Stimulated activated CD4-positive, alpha-beta T cell treated with anti-CD3 and anti-CD28 coated beads, Interleukin-4, amount 100 ng/mL, for 48 hours (primary cell): ENCODE data around the gene ESYT3.
"Not testable (repeated sequence)": the region's sequence is repeated elsewhere in the genome, so short reads cannot be mapped to it uniquely, and the experiment has no call there.

ENCODE experiments used
- DNase-seq, 2 donors: peaks; one replicate each; pipeline ENCODE4 v3.0.0-alpha.2; 2020; ENCODE audit warnings: low read depth in 2 of 2

The ESYT3 gene

DNA sequence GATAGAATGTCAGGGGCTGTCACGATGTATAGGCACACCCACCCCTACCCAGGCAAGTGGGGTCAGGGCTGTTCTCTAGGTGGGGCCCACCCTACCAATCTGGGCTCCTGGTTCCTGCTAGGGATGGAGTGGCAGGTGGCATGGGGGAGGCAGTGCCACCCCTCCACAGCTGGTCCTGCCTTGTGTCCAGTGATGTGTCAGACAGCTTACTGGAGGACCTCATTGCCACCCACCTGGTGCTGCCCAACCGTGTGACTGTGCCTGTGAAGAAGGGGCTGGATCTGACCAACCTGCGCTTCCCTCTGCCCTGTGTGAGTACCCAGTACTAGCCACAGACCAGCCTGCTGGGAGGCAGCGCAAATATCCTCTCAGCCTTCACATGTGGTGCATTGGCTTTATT lies 27.5 kb downstream of the ESYT3 start:
- DNase-seq = no peak

DNA sequence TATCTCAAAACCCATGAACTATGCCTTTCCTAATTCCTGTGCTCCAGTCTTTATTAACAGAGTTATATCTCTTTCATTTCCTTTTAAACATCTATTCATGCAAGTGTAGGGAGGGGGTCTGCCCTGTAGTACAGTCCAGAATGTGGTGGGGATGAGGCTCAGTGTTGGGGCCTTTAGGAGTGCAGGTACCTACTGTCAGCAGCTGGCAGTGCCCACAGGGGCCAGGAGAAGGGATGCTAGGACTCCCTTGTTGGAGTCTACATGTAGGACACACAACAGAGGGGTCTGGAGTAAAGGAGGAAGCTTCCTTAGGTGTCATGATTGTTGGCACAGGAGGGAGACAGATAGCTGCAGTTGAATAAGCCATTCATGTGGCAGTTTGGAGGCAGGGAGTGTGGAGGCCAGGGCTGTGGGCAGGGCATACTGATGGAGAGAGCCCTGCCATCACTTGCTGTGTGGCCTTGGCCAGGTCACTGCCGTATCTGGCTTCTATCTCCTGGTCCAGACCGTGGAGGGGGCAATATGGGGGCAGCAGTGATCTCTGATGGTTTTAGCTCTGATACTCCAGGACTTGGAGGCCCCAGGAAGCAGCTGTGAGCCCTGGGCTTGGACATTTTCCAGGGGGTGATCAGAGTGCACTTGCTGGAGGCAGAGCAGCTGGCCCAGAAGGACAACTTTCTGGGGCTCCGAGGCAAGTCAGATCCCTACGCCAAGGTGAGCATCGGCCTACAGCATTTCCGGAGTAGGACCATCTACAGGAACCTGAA lies 29.5 kb downstream of the ESYT3 start:
- DNase-seq = no peak

DNA sequence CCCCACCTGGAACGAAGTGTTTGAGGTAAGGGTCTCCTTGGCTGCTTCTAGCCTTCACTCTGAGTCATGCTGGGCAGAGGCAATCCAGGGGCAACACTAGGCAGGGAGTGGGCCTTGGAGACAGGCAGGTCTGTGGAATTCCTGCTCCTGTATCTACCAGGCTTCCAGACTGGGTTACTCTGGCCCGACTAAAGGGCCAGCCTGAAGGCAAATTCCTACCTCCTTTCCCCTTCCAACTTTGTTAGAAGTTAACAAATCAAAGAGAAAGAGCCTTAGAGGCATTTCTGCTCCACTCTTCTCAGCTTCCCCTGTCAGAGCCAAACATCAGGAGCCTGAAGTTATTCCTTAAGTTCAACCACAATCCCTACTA lies 30.1 kb downstream of the ESYT3 start:
- DNase-seq = no peak

DNA sequence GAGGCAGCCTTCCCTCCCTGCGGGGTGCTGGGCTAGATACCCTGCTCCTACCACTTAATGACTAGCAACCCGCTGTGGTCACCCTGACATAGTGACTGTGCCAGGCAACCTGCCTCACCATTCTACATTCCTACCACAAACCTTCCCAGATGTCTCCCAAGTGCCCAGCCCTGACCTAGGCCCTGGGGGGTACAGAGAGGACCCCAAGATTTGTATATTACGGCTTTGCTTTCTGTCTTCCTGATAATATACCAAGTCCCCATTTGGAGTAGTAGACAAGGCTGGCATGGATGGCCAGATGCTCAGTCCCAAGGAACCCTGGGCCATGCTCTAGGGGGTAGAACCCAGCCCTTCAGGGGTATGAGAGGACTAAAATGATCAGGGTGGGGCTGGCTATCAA lies 31.0 kb downstream of the ESYT3 start:
- no peak for DNase-seq

DNA sequence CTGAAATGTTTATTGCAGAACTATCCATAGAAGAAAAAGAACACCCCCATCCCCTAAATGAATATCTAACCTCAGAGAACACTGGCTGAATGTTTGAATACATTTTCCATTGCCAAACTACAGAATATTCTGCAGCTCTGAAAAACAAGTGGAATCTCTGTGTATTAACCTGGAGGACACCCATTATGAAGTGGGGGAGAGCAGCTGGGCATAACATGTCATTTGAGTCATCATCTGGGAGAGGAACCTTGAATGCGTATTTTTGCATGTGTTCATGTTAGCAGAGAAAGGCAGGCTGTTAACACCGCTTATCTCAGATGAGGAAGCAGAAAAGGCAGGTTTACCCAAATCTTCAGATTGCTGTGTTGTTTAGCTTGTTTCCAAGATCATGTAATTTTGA lies 31.5 kb downstream of the ESYT3 start:
- no peak for DNase-seq

DNA sequence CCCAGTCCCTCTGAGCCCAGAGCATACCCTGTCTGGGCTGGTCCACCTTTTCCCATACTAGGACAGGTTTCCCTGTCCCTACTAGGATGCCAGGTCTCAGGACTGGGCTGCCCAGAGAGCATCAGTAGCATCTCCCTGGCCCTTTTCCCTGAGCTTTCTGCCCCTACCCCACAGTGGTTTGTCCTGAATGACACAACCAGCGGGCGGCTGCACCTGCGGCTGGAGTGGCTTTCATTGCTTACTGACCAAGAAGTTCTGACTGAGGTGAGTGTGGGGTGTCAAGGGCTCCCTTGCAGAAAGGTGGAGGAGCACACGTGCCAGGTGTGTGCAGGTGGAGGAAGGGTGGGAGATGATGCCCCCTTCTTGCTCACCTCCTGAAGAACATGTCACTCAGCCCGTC lies 33.5 kb downstream of the ESYT3 start:
- no peak for DNase-seq

DNA sequence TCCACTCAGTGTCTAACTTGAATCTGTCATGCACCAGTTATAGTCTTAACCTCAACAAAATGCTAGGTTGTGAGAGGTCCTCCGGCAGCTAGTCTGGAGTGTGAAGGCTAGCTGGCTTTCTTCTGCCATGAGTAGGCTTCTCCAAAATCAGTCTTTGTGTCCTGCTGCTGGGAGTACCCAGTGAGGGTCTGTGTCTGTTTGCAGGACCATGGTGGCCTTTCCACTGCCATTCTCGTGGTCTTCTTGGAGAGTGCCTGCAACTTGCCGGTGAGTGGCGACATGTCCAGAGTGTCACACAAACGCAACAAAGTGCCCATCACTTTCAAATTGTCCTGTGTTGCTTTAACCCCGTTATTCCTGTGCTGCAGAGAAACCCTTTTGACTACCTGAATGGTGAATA lies 34.0 kb downstream of the ESYT3 start:
- DNase-seq = no peak

DNA sequence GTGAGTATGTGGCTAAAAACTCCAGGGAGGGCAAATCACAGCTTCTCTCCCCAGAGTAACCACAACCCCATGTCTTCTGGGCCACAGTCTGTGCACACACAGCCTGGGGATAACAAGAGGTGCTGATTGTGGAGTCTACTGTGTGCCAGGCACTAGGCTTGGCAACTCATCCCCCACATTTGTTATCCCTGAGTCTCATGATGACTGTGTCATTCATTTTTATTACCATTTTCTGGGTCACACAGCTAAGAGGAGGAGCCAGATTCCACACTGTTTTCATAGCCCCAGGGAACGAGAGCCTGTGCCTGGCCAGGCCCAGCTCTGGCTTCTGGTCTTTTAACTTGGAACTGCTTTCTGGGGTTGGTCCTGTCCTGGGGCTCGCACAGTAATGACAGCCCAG lies 34.5 kb downstream of the ESYT3 start:
- no peak for DNase-seq

DNA sequence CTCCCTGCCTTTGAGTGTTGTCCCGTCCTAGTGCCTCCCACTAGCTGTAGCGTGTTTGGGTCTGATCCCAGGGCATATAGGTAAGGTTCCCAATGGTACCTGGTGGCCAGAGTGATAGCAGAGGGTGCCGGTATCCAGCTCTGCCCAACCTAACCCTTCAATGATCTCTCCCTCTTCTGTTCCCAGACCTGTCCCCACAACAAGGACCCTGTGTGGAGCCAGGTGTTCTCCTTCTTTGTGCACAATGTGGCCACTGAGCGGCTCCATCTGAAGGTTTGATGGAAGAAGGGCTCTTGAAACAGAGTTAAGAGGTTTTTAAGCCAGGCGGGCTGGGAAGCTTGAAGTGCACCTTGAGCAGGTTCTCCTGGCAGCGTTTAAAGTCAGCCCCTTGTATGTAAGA lies 35.5 kb downstream of the ESYT3 start:
- DNase-seq = no peak

DNA sequence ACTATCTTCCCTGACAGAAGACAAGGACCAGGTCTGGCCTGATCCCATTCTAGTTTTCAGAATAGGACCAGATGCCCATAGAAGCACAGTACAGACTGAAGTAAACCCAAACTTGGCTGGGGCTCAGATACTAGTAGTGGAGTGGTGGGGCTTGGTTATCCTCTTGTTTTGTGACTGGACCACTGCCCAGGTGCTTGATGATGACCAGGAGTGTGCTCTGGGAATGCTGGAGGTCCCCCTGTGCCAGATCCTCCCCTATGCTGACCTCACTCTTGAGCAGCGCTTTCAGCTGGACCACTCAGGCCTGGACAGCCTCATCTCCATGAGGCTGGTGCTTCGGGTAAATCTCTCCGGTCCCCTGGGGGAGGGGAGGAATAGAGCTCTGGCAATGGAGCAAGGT lies 36.3 kb downstream of the ESYT3 start:
- DNase-seq = no peak

DNA sequence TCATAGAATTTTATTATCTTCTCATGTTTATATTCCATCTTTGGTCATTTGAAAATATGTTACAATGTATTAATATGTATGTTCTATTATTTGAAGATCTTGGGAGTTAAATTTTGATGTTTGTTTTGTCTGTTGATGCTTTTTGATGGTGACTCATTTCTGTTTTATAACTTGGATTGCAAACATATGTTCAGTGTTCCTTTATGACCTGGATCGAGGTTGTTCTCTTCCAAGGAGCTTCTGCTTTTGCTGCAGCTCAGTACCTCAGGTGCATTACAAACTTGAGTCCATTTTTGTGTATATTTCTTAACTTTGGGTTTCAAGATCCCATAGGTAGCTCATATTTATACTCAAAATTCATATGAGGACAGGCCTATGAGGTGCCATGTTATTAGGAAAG lies 37.1 kb downstream of the ESYT3 start:
- DNase-seq = no peak

DNA sequence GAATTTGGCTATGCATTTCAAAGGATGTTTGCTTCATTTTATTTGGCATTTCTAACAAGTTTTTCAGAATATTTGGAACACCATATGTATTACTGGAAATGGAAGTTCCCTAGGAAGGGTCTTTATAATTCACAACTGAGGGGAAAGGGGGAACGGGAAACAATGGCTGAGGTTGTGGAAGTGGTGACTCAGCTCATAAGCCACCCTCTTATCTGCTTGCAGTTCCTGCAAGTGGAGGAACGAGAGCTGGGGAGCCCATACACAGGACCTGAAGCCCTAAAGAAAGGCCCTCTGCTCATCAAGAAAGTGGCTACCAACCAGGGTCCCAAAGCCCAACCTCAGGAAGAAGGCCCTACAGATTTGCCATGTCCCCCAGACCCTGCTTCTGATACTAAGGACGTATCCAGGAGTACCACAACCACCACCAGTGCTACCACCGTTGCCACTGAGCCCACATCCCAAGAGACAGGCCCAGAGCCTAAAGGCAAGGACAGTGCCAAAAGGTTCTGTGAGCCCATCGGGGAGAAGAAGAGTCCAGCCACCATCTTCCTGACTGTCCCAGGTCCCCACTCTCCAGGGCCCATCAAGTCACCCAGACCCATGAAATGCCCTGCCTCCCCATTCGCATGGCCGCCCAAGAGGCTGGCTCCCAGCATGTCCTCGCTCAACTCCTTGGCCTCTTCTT lies 37.9 kb downstream of the ESYT3 start:
- no peak for DNase-seq

DNA sequence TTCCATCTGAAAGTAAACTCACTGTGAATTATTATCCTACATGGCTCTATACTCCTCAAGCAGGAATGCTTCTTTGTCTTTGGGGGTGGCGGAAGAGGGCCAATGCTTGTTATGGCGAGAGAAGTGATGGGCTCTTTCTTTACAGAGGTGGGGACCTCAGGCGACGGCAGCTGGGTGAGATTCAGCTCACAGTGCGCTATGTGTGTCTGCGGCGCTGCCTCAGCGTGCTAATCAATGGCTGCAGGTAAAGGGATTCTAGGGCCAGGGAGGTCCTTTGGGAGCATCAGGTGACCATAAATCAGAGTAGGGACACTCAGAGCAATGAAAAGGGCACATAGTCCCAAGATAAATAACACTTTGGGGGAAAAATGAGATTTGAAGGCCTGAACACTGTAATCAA lies 39.0 kb downstream of the ESYT3 start:
- DNase-seq = no peak

DNA sequence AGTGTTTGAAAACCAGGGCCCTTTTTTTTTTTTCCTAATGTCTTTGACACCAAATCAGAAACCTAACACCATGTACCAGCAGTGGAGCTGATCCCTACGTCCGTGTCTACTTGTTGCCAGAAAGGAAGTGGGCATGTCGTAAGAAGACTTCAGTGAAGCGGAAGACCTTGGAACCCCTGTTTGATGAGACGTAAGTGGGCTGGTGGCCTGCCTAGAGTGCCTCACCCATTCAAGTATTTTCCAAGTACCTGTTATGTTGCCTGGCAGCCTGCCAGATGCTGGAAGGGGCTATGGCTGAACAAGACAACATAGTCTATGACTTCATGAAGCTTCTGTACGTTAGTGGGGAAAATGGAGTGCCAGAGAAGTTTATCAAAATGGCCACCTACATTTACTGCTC lies 39.7 kb downstream of the ESYT3 start:
- no peak for DNase-seq

DNA sequence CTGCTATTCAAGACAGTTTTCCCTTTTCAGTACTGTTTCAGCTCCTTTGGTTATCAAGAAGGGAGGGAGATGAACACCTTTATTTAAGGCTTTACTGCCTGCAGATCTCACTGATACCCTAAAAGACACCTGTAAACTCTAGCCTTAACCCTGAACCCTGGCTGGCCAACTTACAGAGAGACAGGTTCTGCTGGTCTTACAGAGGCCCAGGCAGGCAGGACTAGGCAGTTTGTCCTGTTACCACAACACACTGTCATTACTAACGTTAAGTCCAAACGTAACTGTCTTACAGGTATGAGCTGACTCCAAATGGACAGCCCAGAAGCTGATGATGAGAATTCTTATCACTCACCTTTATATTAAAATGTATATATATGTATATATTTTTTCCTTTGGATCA lies 42.1 kb downstream of the ESYT3 start:
- DNase-seq = no peak

DNA sequence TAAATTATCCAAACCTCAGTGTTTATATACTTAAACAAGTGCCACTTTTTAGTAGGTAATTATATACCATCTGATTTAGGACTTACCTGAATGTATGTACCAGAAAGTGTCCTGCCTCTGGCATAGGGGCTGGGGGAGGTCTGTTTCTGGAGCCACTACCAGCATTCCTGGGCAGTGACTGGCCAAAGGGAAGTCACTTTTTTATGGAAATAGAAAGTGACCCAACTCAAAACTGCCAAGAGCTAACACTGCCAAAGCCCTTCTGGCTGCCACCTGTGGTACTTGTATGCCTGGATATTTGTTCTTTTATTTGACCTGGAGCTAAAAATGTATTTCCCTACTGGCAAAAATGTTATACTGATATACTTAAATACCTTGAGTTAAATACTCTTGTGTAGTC lies 42.7 kb downstream of the ESYT3 start:
- no peak for DNase-seq

DNA sequence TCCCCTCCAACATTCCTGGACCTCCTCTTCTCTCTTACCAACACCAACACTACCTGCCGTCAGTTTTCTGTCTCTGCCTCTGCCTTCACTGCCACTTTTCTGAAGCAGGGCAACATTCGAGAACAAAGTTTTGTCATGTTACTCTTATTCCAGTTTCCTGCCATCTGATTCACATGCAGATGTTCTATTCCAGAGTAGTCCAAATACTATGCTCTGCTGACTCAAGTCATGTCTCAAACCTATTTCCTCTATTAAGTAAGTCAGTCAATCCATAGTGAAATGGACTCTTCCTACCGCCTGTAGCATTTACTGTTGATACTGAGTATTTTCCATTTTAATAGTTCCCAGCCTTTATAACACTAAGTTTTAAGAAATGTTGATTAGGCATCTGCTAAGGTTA lies 43.4 kb downstream of the ESYT3 start:
- DNase-seq = no peak

DNA sequence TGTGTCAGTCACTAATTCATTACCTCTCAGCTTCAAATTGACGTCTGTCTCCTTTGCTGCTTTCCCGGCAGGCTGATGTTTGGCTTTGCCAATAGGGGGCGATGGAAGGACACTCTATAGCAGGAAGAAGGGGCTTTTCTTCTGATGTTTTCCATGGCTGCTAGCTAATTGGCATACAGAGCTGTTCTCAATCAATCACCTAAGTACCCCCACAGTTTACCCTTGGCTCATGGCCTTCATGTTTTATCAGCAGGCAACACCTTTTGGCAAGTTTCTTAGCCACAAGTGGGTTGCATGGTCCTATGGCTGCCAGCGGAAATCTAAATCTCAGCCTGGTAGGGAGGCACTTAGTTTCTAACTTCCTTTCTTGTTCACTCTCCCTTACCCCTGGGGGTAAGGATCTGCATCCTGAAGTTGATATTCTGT lies 45.0 kb downstream of the ESYT3 start:
- DNase-seq = no peak

DNA sequence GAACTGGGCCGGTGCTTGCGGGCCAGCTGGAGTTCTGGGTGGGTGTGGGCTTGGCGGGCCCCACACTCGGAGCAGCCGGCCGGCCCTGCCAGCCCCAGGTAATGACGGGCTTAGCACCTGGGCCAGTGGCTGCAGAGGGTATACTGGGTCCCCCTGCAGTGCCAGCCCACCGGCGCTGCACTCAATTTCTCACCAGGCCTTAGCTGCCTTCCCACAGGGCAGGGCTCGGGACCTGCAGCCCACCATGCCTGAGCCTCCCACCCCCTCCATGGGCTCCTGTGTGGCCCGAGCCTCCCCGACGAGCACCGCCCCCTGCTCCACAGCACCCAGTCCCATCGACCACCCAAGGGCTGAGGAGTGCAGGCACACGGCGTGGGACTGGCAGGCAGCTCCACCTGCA lies 50.3 kb downstream of the ESYT3 start:
- DNase-seq = not testable (repeated sequence)

DNA sequence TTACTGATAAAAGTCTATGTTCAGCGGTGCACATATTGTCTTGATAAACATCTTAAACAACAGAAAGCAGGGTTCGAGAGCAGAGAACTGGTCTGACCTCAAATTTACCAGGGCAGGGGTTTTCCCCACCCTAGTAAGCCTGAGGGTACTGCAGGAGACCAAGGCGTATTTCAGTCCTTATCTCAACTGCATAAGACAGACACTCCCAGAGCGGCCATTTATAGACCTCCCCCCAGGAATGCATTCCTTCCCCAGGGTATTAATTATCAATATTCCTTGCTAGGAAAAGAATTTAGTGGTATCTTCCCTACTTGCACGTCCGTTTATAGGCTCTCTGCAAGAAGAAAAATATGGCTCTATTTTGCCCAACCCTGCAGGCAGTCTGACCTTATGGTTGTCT lies 52.2 kb downstream of the ESYT3 start:
- not testable (repeated sequence) for DNase-seq

DNA sequence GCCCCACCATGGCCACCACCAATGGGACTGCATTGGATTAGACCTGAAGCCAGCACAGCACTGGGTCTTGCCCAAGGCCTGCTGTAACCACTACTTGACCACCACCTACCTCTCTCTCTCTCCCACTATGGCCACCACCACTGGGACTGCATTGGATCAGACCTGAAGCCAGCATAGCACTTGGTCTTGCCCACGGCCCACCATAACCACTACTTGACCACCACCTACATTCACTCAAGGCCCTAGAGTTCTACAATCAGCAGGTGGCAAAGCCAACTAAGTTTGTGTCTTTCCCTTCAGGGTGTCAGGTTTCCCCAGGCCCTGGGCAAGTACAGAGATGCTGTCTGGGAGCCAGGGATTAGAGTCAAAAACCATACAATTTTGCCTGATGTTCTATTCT lies 57.6 kb downstream of the ESYT3 start:
- no peak for DNase-seq

DNA sequence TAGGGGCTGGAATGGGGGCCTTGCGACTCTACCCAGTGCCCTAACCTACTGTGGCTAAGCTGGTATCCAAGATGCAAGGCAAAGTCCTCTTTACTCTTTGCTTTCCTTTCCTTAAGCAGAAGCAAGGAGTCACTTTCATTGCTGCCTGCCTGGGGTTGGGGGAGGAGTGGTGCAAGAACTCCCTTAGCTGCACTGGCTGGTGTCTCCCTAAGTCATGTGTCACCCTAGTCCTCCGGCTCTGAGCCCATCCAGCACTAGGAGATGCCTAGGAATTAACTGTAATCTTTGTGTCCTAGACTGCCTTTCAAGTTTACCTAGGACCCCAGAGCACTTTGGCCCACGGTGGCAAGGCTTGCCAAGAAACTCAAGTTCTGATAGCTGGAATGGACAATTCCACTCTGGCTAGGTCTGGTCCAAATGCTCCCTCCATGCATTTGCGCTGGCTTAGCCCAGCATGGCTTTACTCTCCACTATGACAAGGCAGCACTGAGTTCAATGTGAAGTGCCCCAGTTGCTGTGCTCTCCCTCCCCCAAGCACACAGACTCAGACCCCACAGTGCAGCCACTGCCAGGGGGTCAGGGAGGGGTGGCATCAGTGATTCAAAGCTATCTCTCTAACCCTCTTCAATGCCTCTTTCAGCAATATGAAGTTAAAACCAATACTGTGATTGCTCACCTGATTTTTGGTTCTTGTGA lies 58.7 kb downstream of the ESYT3 start:
- no peak for DNase-seq
